Activated CD8-positive, alpha-beta memory T cell treated with anti-CD3 and anti-CD28 coated beads, Interleukin-2, amount 10 ng/mL, durations not matched to agents 7 days and 5 days (primary cell): ENCODE measurements around the gene RCL1. TPM values are rescaled to one million over a fixed set of nuclear protein-coding genes. Genes with fewer than 3 reads are reported as not detected.

Experiments
- ATAC-seq: fragments of 150-1000 bp; cut with Tn5 transposase; one replicate; pipeline ENCODE4 v1.10.0; 2021; ENCODE audit warnings: moderate library complexity
- CTCF ChIA-PET: fragments of 350-600 bp; sonication (Branson Sonifier 250); formaldehyde crosslinking; loops from one replicate; lab custom pipeline; 2021; ENCODE audit warnings: antibody characterized with exemption; lab: Charles Lee
- DNase-seq: peaks from one replicate; pipeline ENCODE4 v3.0.0-alpha.2; 2020
- H3K27ac Mint-ChIP-seq: one replicate; pipeline ENCODE4 v1.8.0; 2021; ENCODE audit warnings: mild to moderate bottlenecking, mixed read lengths
- H3K27me3 Mint-ChIP-seq: one replicate; pipeline ENCODE4 v1.8.0; 2021; ENCODE audit warnings: mixed read lengths
- H3K36me3 Mint-ChIP-seq: one replicate; pipeline ENCODE4 v1.8.0; 2021; ENCODE audit warnings: mild to moderate bottlenecking, mixed read lengths
- H3K4me1 Mint-ChIP-seq: one replicate; pipeline ENCODE4 v1.8.0; 2021; ENCODE audit warnings: mixed read lengths
- H3K4me3 Mint-ChIP-seq: one replicate; pipeline ENCODE4 v1.8.0; 2021; ENCODE audit warnings: mild to moderate bottlenecking, moderate library complexity, mixed read lengths
- H3K9me3 Mint-ChIP-seq: one replicate; pipeline ENCODE4 v1.8.0; 2022; ENCODE audit warnings: low read depth, mixed read lengths
- total RNA-seq, 2 experiments: library from RNA; stranded (reverse); gene quantifications; one replicate each; pipeline ENCODE4 v1.2.3, GENCODE V29; 2021

Gene RCL1
- total RNA-seq, 2 experiments from 2014 or later = 14.3 to 20.2 TPM

DNA sequence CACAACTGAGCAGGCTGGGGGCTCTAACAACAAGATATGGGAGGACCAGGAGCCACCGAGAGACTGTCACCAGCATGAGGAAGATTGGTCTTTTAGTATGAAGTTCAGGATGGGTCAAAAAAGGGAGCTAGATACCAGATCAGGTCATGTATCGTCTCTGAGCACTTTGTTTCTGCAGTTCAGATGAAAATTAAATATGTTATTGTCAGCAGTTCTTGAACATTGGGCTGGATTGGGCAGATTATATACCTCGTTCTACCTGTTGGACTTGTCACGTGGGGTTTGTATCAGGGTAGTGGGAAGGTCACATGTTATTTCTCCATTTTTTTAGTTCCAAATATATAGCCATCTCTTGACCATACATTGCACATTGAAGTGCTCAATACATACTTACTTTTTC is 47.3 kb downstream of the RCL1 start:
- H3K27ac Mint-ChIP-seq = no peak overlapping the region
- H3K4me1 Mint-ChIP-seq = peaks cover 14% of the 10 kb centered on the region
- H3K36me3 Mint-ChIP-seq = peaks cover 24% of the 10 kb centered on the region

DNA sequence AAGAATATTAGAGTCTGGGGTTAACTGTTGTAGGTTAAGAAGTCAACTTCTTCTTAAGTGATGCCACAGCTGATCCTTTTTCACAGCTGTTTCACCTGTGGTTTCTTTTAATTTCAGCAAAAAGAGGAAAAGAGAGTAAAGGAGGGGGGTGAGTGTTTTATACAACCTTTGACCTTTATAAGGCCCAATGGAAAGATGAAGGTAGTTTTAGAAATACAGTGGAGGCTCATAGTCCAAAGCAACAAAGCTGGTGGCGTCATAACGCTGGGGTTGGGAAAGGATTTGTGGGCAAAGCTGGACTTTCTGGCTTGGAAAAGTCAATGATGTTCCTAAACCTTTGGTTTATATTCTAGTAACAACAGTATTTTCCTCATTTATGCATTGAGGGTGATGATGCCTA is 49.5 kb downstream of the RCL1 start:
- Mint-ChIP-seq H3K27ac (no peak overlapping the region), H3K4me3 (no peak overlapping the region), H3K9me3 (no peaks in the 10 kb centered on the region), H3K36me3 (peaks cover 27% of the 10 kb centered on the region), H3K4me1 (peaks cover 11% of the 10 kb centered on the region), H3K27me3 (no peaks in the 10 kb centered on the region)
- no peak for DNase-seq
- no peak for ATAC-seq
- CTCF ChIA-PET = interaction anchor here (1.0 kb wide), 2 partner anchors 9 to 36 kb away, joined by 3 read pairs; no protein-coding TSS in a partner anchor

More for the DNA sequence above, 47.3 kb downstream of the RCL1 start:
- DNase-seq = no peak
- no peaks in the 10 kb centered on the region for H3K9me3 Mint-ChIP-seq
- CTCF ChIA-PET = no interaction called here
- H3K27me3 Mint-ChIP-seq = no peaks in the 10 kb centered on the region
- no peak for ATAC-seq
- no peak overlapping the region for H3K4me3 Mint-ChIP-seq

DNA sequence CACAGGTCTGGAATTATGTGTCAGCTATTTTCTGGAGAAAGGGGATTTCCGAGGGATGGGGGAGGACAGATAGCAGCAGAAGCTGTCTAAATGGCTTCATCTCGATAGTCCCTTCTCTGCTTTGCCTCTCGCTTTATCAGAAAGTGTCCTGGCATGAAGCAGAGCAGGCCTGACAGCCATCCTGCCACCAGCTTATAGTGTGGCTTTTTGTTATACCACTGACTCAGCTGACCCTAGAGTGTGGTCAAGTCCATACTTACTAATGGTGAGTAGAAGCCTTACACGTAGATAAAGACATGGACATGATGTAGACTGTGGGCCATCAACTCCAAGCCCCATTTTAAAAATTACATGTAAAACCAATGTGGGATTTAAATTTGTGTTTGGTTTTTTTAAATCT is 50.0 kb downstream of the RCL1 start:
- Mint-ChIP-seq H3K4me1 (peaks cover 11% of the 10 kb centered on the region), H3K4me3 (no peak overlapping the region), H3K27me3 (no peaks in the 10 kb centered on the region), H3K27ac (no peak overlapping the region), H3K36me3 (peaks cover 25% of the 10 kb centered on the region), H3K9me3 (no peaks in the 10 kb centered on the region)
- DNase-seq (no peak), ATAC-seq (no peak)
- CTCF ChIA-PET = interaction anchor here (1.0 kb wide), 2 partner anchors 9 to 35 kb away, joined by 3 read pairs; no protein-coding TSS in a partner anchor

DNA sequence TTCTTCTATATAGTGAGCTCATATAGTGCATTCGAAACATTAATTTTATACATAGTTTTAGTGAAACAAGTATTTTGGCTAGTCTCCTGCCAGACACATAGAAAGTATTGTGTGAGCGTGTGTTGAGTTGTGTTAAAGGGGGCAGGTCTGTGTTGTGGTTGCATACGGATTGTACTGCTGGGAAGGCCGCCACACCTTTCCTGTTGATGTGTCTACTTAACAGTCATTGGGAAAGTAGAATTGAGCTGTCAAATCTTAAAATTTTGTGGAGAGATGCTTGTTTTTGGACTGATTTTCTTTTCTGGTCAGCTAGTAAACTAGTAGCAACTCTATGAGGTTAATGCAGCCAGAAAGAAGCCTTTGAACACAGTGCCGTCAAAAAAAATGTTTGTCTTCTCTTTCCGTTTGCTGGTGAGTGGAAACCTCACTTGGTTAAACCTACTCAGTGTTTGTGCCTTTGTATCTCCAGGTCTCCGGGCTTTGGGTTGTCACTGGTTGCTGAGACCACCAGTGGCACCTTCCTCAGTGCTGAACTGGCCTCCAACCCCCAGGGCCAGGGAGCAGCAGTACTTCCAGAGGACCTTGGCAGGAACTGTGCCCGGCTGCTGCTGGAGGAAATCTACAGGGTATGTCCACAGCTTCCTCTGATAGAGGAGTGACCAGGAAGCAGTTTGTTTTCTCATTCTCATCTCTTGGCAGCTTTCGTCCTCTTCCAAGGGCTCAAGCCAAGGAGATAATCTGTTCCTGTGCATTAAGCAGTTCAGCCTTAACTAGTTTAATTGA is 51.5 kb downstream of the RCL1 start:
- Mint-ChIP-seq H3K36me3 (peaks cover 24% of the 10 kb centered on the region), H3K4me3 (no peak overlapping the region), H3K27ac (peak overlapping the region; percentile 33), H3K27me3 (no peaks in the 10 kb centered on the region), H3K9me3 (no peaks in the 10 kb centered on the region), H3K4me1 (peaks cover 11% of the 10 kb centered on the region)
- no peak for DNase-seq
- ATAC-seq = no peak
- CTCF ChIA-PET = interaction anchor here (0.6 kb wide), 3 partner anchors 16 to 143 kb away, joined by 3 to 5 read pairs (median 3); no protein-coding TSS in a partner anchor

DNA sequence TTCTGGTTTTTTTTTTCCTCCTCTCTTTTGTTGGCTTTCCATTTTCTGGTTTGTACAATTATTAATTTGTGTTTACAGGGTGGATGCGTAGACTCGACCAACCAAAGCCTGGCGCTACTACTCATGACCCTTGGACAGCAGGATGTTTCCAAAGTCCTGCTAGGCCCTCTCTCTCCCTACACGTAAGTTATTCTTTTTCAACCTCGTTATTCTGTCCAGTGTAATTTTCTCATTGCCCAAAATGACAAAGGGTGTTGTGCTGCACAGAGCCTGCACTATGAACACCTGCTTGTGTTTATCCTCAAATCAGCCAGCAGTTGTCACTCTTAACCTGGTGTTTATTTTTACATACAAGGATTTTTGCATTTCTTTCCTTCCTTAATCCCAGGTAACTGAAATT is 56.6 kb downstream of the RCL1 start:
- CTCF ChIA-PET = no interaction called here
- H3K9me3 Mint-ChIP-seq = no peaks in the 10 kb centered on the region
- no peak overlapping the region for H3K27ac Mint-ChIP-seq
- no peak overlapping the region for H3K4me3 Mint-ChIP-seq
- DNase-seq = no peak
- peaks cover 17% of the 10 kb centered on the region for H3K36me3 Mint-ChIP-seq
- peaks cover 16% of the 10 kb centered on the region for H3K4me1 Mint-ChIP-seq
- no peaks in the 10 kb centered on the region for H3K27me3 Mint-ChIP-seq
- no peak for ATAC-seq

DNA sequence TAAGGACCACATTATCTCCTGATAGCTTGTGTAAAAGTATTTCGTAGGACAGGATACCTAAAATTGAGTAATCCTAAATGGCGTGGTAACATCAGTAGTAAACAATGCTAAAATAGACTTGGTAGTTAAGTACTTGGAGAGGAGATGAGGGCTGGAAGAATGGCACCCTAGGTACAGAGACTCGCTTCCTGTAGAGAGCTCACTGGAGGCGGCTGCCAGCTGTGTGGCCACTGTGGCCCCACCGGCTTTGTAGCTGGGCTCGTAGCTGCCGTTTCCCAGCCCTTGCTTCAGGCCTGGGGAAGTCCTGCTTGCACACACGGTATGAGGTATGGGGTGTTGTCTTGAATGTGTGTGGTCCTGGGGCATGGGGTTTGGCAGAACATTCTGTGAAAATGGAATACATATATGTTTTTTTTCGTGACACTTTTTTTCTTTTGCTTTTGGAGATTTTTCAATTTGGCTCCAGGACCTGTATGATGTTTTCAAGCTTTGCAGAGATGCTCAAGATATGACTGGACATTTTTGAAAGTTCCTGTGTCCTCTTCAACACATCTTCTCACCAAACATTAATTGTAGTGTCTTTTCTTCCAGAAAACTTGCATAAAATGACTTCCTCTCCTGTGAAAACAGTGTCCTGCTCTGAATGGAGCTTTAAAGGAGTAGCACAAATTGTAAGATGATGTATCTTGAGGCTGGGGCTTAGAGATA is 58.0 kb downstream of the RCL1 start:
- H3K27ac Mint-ChIP-seq = peak overlapping the region; percentile 3
- H3K9me3 Mint-ChIP-seq = no peaks in the 10 kb centered on the region
- no peaks in the 10 kb centered on the region for H3K27me3 Mint-ChIP-seq
- DNase-seq (no peak), ATAC-seq (no peak)
- peaks cover 6% of the 10 kb centered on the region for H3K36me3 Mint-ChIP-seq
- CTCF ChIA-PET = interaction anchor here (1.1 kb wide), 1 partner anchor 74 kb away, joined by 5 read pairs; no protein-coding TSS in a partner anchor
- H3K4me1 Mint-ChIP-seq = peaks cover 15% of the 10 kb centered on the region
- no peak overlapping the region for H3K4me3 Mint-ChIP-seq

DNA sequence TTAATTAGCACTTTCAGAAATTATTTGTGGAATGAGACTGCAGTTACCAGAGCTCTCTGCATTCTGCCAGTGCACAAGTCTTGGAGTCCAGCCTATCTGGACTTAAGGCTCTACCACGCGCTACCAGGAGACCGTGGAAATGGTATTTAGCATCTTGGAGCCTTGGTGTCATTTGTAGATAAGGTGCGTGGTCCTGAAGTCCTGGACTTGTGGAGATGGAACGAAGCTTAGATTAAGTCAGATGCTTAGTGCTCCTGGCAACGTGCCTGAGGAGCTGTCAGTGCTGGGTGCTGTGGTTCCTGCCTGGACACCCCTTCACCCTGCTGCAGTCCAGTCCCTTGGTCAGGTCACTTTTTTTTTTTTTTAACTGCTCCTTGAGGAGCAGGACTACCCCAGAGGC is 59.7 kb downstream of the RCL1 start:
- no peak for DNase-seq
- Mint-ChIP-seq H3K27ac (no peak overlapping the region), H3K9me3 (no peaks in the 10 kb centered on the region), H3K27me3 (no peaks in the 10 kb centered on the region), H3K36me3 (peaks cover 14% of the 10 kb centered on the region), H3K4me1 (peaks cover 23% of the 10 kb centered on the region), H3K4me3 (no peak overlapping the region)
- ATAC-seq = no peak
- CTCF ChIA-PET = no interaction called here

DNA sequence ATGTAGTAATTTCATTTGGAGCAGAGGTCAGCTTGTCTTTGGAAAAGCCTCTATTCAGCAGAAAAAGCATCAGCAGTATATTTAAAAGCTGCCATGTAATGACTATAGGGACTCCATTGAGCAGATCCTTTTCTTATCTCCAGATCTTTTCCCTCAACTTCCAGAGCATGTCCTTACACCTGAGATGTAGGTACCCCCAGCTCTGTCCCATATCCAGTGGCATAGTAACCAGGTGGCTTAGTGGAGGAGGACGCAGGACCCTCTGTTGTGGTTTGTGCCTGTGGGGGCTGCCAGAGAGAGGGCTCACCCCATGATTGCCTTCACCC is 61.5 kb downstream of the RCL1 start:
- CTCF ChIA-PET = no interaction called here
- Mint-ChIP-seq H3K36me3 (peaks cover 26% of the 10 kb centered on the region), H3K4me1 (peaks cover 23% of the 10 kb centered on the region), H3K4me3 (no peak overlapping the region), H3K27me3 (no peaks in the 10 kb centered on the region), H3K9me3 (no peaks in the 10 kb centered on the region), H3K27ac (no peak overlapping the region)
- ATAC-seq (no peak), DNase-seq (no peak)

DNA sequence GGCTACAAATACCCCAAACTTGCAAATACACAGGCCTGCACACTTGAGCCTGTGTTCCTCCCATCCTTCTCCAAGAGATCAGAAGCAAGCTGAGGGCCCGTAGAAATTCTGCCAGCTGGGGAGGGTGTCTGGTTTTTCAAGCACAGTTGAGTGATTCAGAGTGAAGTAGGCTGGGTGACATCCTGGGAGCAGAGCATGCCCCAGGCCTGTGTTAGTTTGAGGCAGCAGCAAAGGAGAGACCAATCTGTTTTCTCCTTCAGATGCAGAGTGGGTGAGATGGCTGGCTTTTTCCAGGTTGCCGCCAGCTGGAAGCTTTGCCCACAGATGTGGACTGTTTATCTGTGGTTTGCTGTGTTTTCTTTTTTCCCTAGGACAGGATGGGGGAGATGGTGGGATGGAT is 63.1 kb downstream of the RCL1 start:
- no peak overlapping the region for H3K27ac Mint-ChIP-seq
- no peaks in the 10 kb centered on the region for H3K27me3 Mint-ChIP-seq
- H3K36me3 Mint-ChIP-seq = peaks cover 33% of the 10 kb centered on the region
- no peaks in the 10 kb centered on the region for H3K9me3 Mint-ChIP-seq
- DNase-seq (no peak), ATAC-seq (no peak)
- H3K4me3 Mint-ChIP-seq = no peak overlapping the region
- CTCF ChIA-PET = no interaction called here
- H3K4me1 Mint-ChIP-seq = peaks cover 15% of the 10 kb centered on the region

DNA sequence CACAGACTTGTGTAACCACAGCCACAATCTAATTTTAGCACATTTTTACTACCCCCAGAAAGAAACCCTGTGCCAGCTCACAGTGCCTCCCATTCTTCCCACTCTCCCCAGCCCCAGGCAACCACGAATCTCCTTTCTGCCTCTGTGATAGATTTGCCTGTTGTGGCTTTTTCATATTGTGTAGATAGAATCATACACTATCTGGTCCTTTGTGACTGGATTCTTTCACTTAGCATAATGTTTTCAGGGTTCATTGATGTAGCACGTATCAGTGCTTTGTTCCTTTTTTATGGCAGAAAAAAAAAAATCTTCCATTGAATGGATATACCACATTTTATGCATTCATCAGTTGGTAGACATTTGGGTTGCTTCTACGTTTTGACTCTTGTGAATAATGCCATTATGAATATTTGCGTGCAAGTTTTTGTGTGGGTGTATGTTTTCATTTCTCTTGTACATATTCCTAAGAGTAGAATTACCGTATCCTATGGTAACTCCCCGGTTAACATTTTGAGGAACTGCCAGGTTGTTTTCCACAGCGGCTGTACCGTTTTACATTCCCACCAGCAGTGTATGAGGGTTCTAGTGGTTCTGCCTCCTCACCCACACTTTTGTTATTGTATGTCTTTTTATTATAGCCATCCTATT is 64.5 kb downstream of the RCL1 start:
- Mint-ChIP-seq H3K4me3 (no peak overlapping the region), H3K27ac (no peak overlapping the region), H3K4me1 (peaks cover 9% of the 10 kb centered on the region), H3K27me3 (no peaks in the 10 kb centered on the region), H3K36me3 (peaks cover 30% of the 10 kb centered on the region), H3K9me3 (no peaks in the 10 kb centered on the region)
- CTCF ChIA-PET = no interaction called here
- DNase-seq = no peak
- no peak for ATAC-seq

DNA sequence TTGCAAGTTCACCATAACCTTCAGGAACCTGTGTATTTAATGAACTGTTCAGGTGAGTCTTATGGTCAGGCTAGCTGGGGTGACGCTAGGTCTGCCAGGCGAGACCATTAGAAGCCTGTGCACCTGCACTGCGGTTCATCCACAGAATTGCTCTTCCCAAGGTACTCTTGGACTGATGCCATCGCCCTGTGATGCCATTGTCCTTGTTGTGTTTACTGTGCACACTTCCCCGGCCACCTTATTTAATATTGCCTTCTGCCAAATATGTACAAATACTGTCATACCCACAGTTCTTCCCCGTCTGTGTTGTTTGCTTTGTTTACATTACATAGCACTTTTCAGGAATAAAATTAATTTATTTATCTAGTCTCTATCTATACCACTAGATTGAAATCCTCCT is 66.3 kb downstream of the RCL1 start:
- ATAC-seq = no peak
- H3K4me3 Mint-ChIP-seq = no peak overlapping the region
- no peaks in the 10 kb centered on the region for H3K9me3 Mint-ChIP-seq
- H3K4me1 Mint-ChIP-seq = peaks cover 14% of the 10 kb centered on the region
- CTCF ChIA-PET = no interaction called here
- H3K27ac Mint-ChIP-seq = no peak overlapping the region
- DNase-seq = no peak
- H3K36me3 Mint-ChIP-seq = peaks cover 35% of the 10 kb centered on the region
- no peaks in the 10 kb centered on the region for H3K27me3 Mint-ChIP-seq

DNA sequence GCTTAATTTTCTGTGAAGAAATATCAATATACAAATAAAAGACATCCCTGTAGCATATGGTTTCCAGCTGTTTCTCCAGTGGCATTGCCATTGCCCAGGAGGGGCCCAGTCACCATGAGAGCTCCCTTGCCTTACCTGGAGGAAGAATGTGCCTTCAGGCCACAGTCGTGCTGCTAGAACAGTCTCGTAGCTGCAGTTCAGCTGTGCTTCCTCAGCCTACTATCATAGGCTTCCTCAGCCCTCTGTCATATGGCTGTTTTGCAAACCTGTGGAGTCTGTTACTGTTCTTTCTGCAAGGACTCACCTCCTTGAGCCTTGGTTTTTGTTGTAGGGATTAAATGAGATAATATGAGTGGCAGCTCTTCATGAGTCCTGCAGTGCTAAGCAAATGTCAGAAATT is 67.6 kb downstream of the RCL1 start:
- DNase-seq = no peak
- CTCF ChIA-PET = interaction anchor here (1.1 kb wide), 1 partner anchor 101 kb away, joined by 4 read pairs; no protein-coding TSS in a partner anchor
- Mint-ChIP-seq H3K4me3 (no peak overlapping the region), H3K9me3 (no peaks in the 10 kb centered on the region), H3K27ac (no peak overlapping the region), H3K27me3 (no peaks in the 10 kb centered on the region), H3K4me1 (peaks cover 19% of the 10 kb centered on the region), H3K36me3 (peaks cover 35% of the 10 kb centered on the region)
- ATAC-seq = no peak

DNA sequence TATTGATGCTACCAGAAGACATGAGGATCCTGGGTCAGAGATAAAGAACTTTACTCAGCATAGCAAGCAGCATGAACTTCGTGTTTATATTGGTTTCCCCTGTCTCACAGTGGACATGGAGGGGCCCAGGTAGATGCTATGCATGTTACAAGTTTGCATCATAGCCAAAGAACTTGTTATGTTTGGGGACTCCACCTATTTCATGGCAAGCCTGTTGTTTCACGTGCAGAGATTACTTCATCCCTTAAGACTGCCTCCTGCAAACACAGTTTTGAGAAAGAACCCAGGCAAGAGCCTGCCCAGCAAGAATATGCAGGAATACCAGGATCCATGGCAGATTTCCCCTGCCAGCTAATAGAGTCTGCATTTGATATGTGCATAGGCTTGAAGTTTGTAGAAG is 68.4 kb downstream of the RCL1 start:
- CTCF ChIA-PET = interaction anchor here (1.1 kb wide), 1 partner anchor 101 kb away, joined by 4 read pairs; no protein-coding TSS in a partner anchor
- Mint-ChIP-seq H3K4me3 (no peak overlapping the region), H3K27me3 (no peaks in the 10 kb centered on the region), H3K9me3 (no peaks in the 10 kb centered on the region), H3K36me3 (peaks cover 37% of the 10 kb centered on the region), H3K4me1 (peaks cover 26% of the 10 kb centered on the region), H3K27ac (no peak overlapping the region)
- no peak for ATAC-seq
- no peak for DNase-seq
